ENCODE measurements around the gene IL17RE. TPM values are rescaled to one million over a fixed set of nuclear protein-coding genes. Genes with fewer than 3 reads are reported as not detected.
A peak's percentile ranks its signal among the peaks of the same experiment; 100 is the strongest.
"Not testable (repeated sequence)": the region's sequence is repeated elsewhere in the genome, so short reads cannot be mapped to it uniquely, and the experiment has no call there.

Gene IL17RE
- total and polyA plus RNA-seq, 5 donors from 2014 or later: 0.31 to 4.3 (median 0.33) TPM; not detected in 1

DNA sequence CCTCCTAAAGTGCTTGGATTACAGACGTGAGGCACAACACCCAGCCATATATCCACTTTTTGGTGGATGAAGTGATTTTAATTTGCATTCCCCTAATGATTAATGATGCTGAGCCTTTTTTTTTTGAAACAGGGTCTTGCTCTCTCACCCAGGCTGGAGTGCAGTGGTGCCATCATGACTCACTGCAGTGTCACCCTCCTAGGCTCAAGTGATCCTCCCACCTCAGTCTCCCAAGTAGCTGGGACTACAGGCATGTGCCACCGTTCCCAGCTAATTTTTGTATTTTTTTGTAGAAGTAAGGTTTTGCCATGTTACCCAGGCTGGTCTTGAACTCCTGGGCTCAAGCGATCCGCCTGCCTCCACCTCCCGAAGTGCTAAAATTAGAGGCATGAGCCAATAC, 30.6 kb upstream of the IL17RE start:
- H3K27me3 Mint-ChIP-seq; H3K4me3 ChIP-seq (ENCODE audit: low read depth, low read length); H3K27ac Mint-ChIP-seq; H3K27ac ChIP-seq (ENCODE audit: insufficient read depth, low read length, poor library complexity, severe bottlenecking); H3K9me3 Mint-ChIP-seq; H3K9me3 ChIP-seq (ENCODE audit: control insufficient read depth in 2 of 2, low read length in 2 of 2); H3K27me3 ChIP-seq (ENCODE audit: control insufficient read depth, insufficient read depth, low read length); ATAC-seq (ENCODE audit: low read depth in 2 of 2); H3K4me1 ChIP-seq (ENCODE audit: control insufficient read depth, insufficient read depth, low read length, poor library complexity, severe bottlenecking); DNase-seq; H3K36me3 Mint-ChIP-seq; H3K4me3 Mint-ChIP-seq; H3K36me3 ChIP-seq (ENCODE audit: control insufficient read depth, insufficient read depth, low read length); H3K4me1 Mint-ChIP-seq: not testable (repeated sequence)

DNA sequence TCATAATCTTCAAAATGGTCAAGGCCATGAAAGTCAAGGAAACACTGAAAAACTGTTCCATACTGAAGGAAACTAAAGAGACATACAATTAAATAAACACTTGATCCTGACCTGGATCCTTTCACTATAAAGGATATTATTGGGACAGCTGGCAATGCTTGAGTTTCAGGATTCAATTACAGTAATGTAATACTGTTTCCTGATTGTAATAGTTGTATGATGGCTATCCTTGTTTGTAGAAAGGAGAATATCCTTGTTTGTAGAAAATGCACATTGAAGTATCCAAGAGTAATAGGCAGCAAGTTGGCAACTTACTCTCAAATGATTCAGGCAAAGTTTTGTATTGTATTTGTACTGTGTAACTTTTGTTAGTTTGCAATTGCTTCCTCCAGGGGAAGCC, 27.2 kb upstream of the IL17RE start:
- Histone ChIP-seq H3K9me3 (ENCODE audit: control insufficient read depth in 2 of 2, low read length in 2 of 2) (no peaks in the 10 kb centered on the region), H3K4me3 (ENCODE audit: low read depth, low read length) (no peak overlapping the region), H3K27me3 (ENCODE audit: control insufficient read depth, insufficient read depth, low read length) (no peaks in the 10 kb centered on the region), H3K27ac (ENCODE audit: insufficient read depth, low read length, poor library complexity, severe bottlenecking) (no peak overlapping the region), H3K4me1 (ENCODE audit: control insufficient read depth, insufficient read depth, low read length, poor library complexity, severe bottlenecking) (no peaks in the 10 kb centered on the region), H3K36me3 (ENCODE audit: control insufficient read depth, insufficient read depth, low read length) (no peaks in the 10 kb centered on the region)
- H3K4me3 Mint-ChIP-seq: peak overlapping the region in 1 of 4 donors; percentile 58
- ATAC-seq (ENCODE audit: low read depth in 2 of 2) (no peak), DNase-seq (no peak)
- no peak overlapping the region for H3K27ac Mint-ChIP-seq
- H3K27me3 Mint-ChIP-seq: peaks cover 5% of the 10 kb centered on the region
- H3K4me1 Mint-ChIP-seq: no peaks in the 10 kb centered on the region
- no peaks in the 10 kb centered on the region for H3K36me3 Mint-ChIP-seq
- H3K9me3 Mint-ChIP-seq: no peaks in the 10 kb centered on the region

GRCh38 chr3:9876255-9876654, 26.4 kb upstream of the IL17RE start:
- H3K4me3 Mint-ChIP-seq, H3K9me3 Mint-ChIP-seq, H3K36me3 Mint-ChIP-seq: not testable (repeated sequence)

DNA sequence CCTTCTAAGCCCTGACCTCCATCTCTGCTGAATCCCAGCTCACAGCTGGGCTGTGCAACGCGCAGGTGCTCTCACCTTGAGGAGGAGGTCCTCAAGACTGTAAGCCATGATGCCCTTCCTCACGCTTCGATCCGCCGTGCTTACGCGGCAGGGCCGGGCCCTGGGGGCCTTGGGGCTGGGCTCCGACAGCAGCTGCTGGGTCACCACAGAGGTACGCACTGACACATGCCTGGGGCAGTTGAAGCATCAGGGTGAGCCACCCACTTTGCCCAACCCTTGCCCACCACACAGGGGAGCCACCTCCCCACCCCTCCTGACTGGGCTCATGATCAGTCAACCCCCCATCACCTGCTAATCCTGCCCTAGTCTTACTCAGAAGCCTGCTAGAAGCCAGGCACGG, 25.7 kb upstream of the IL17RE start:
- Mint-ChIP-seq H3K36me3 (no peaks in the 10 kb centered on the region), H3K27me3 (peaks cover 10% of the 10 kb centered on the region), H3K4me1 (no peaks in the 10 kb centered on the region), H3K9me3 (no peaks in the 10 kb centered on the region), H3K4me3 (no peak overlapping the region), H3K27ac (no peak overlapping the region)
- no peak overlapping the region for H3K27ac ChIP-seq (ENCODE audit: insufficient read depth, low read length, poor library complexity, severe bottlenecking)
- H3K36me3 ChIP-seq (ENCODE audit: control insufficient read depth, insufficient read depth, low read length): no peaks in the 10 kb centered on the region
- ATAC-seq (ENCODE audit: low read depth in 2 of 2): no peak
- H3K27me3 ChIP-seq (ENCODE audit: control insufficient read depth, insufficient read depth, low read length): no peaks in the 10 kb centered on the region
- H3K4me3 ChIP-seq (ENCODE audit: low read depth, low read length): no peak overlapping the region
- DNase-seq: no peak
- H3K9me3 ChIP-seq (ENCODE audit: control insufficient read depth in 2 of 2, low read length in 2 of 2): no peaks in the 10 kb centered on the region
- H3K4me1 ChIP-seq (ENCODE audit: control insufficient read depth, insufficient read depth, low read length, poor library complexity, severe bottlenecking): no peaks in the 10 kb centered on the region

More at GRCh38 chr3:9876255-9876654, 26.4 kb upstream of the IL17RE start:
- H3K27me3 ChIP-seq (ENCODE audit: control insufficient read depth, insufficient read depth, low read length); DNase-seq; H3K27ac ChIP-seq (ENCODE audit: insufficient read depth, low read length, poor library complexity, severe bottlenecking); H3K4me1 Mint-ChIP-seq; H3K4me1 ChIP-seq (ENCODE audit: control insufficient read depth, insufficient read depth, low read length, poor library complexity, severe bottlenecking); H3K27me3 Mint-ChIP-seq; H3K9me3 ChIP-seq (ENCODE audit: control insufficient read depth in 2 of 2, low read length in 2 of 2); ATAC-seq (ENCODE audit: low read depth in 2 of 2); H3K4me3 ChIP-seq (ENCODE audit: low read depth, low read length); H3K36me3 ChIP-seq (ENCODE audit: control insufficient read depth, insufficient read depth, low read length): not testable (repeated sequence)
- H3K27ac Mint-ChIP-seq: peak overlapping the region in 1 of 3 donors; percentile 9

GRCh38 chr3:9878700-9879099, 23.9 kb upstream of the IL17RE start:
- ATAC-seq (ENCODE audit: low read depth in 2 of 2) (no peak), DNase-seq (no peak)
- Mint-ChIP-seq H3K27ac (no peak overlapping the region), H3K9me3 (no peaks in the 10 kb centered on the region), H3K4me3 (no peak overlapping the region), H3K36me3 (no peaks in the 10 kb centered on the region), H3K4me1 (no peaks in the 10 kb centered on the region), H3K27me3 (peaks cover 10% of the 10 kb centered on the region)
- Histone ChIP-seq H3K27me3 (ENCODE audit: control insufficient read depth, insufficient read depth, low read length) (no peaks in the 10 kb centered on the region), H3K9me3 (ENCODE audit: control insufficient read depth in 2 of 2, low read length in 2 of 2) (no peaks in the 10 kb centered on the region), H3K4me3 (ENCODE audit: low read depth, low read length) (no peak overlapping the region), H3K36me3 (ENCODE audit: control insufficient read depth, insufficient read depth, low read length) (no peaks in the 10 kb centered on the region), H3K27ac (ENCODE audit: insufficient read depth, low read length, poor library complexity, severe bottlenecking) (no peak overlapping the region), H3K4me1 (ENCODE audit: control insufficient read depth, insufficient read depth, low read length, poor library complexity, severe bottlenecking) (no peaks in the 10 kb centered on the region)

DNA sequence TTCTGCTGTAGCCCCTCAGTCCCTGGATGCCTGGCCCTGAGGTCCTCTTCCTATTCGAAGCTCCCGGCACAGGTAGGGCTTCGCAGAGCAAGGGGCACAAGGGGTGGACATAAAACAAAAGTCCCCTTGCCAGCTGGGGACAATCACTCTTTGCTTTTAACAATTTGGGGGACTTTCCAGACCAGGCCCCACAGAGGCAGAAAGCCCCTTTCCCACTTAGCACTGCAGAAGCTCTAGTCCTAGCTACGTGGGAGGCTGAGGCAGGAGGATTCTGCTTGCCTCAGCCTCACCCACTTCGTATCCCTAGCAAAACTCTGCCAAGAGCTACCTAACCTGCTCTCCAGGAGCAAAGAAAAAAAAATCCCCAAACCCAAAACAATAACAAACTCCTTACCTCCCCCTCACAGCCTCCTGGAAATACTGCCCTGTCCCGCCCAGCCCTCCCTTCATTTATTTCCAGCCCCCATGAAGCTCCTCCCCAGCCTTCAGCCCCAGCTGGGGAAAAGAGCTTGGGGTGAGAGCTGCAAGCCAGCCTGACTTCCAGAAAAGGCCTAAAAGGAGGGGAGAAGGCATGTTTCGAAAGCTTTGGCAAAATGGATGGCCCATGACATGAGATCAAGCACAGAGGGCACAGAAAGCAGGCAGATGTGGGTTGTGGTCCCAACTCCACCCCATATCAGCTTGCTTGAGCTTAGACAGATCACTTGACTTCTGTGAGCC, 22.7 kb upstream of the IL17RE start, which contains the start of gene CIDEC:
CIDEC (minus strand) TSS at position 424 of the 720 bp plus-strand sequence. CDS start 1,767 bp downstream, outside the sequence.
- Histone ChIP-seq H3K4me3 (ENCODE audit: low read depth, low read length) (no peak within 1 kb of the TSS), H3K4me1 (ENCODE audit: control insufficient read depth, insufficient read depth, low read length, poor library complexity, severe bottlenecking) (no peaks in the 10 kb centered on the region), H3K36me3 (ENCODE audit: control insufficient read depth, insufficient read depth, low read length) (no peaks in the 10 kb centered on the region), H3K27ac (ENCODE audit: insufficient read depth, low read length, poor library complexity, severe bottlenecking) (no peak within 1 kb of the TSS), H3K27me3 (ENCODE audit: control insufficient read depth, insufficient read depth, low read length) (no peaks in the 10 kb centered on the region), H3K9me3 (ENCODE audit: control insufficient read depth in 2 of 2, low read length in 2 of 2) (no peaks in the 10 kb centered on the region)
- no peak for ATAC-seq (ENCODE audit: low read depth in 2 of 2)
- no peaks in the 10 kb centered on the region for H3K4me1 Mint-ChIP-seq
- DNase-seq: no peak
- H3K27me3 Mint-ChIP-seq: peaks cover 10% of the 10 kb centered on the region
- peak within 1 kb of the TSS in 1 of 3 donors; percentile 75 for H3K27ac Mint-ChIP-seq
- H3K9me3 Mint-ChIP-seq: no peaks in the 10 kb centered on the region
- H3K4me3 Mint-ChIP-seq: no peak within 1 kb of the TSS
- no peaks in the 10 kb centered on the region for H3K36me3 Mint-ChIP-seq

DNA sequence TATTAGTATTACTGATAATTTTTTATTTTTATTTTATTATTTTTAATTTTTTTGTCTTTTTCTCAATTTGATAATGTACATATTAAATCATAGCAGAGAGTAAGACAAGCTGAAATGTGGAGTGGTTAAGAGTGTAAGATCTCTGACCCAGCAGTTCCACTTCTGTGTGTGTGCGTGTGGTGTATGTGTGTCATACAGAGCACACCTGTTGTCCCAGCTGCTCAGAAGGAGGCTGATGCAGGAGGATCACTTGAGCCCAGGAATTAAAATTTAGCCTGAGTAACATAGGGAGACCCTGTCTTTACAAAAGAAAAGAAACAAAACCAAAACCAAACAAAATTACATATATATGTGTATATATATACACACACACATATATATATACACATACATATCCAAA, 21.2 kb upstream of the IL17RE start:
- no peak overlapping the region for H3K4me3 Mint-ChIP-seq
- H3K4me1 Mint-ChIP-seq: no peaks in the 10 kb centered on the region
- peaks cover 5% of the 10 kb centered on the region for H3K27me3 Mint-ChIP-seq
- DNase-seq: no peak
- ATAC-seq (ENCODE audit: low read depth in 2 of 2): no peak
- Histone ChIP-seq H3K4me3 (ENCODE audit: low read depth, low read length) (no peak overlapping the region), H3K4me1 (ENCODE audit: control insufficient read depth, insufficient read depth, low read length, poor library complexity, severe bottlenecking) (no peaks in the 10 kb centered on the region), H3K36me3 (ENCODE audit: control insufficient read depth, insufficient read depth, low read length) (no peaks in the 10 kb centered on the region), H3K27me3 (ENCODE audit: control insufficient read depth, insufficient read depth, low read length) (no peaks in the 10 kb centered on the region), H3K9me3 (ENCODE audit: control insufficient read depth in 2 of 2, low read length in 2 of 2) (no peaks in the 10 kb centered on the region), H3K27ac (ENCODE audit: insufficient read depth, low read length, poor library complexity, severe bottlenecking) (no peak overlapping the region)
- no peaks in the 10 kb centered on the region for H3K9me3 Mint-ChIP-seq
- no peak overlapping the region for H3K27ac Mint-ChIP-seq
- no peaks in the 10 kb centered on the region for H3K36me3 Mint-ChIP-seq
